ENCODE measurements around the gene RPSA.
"Not testable (repeated sequence)": the region's sequence is repeated elsewhere in the genome, so short reads cannot be mapped to it uniquely, and the experiment has no call there.

Gene RPSA

DNA sequence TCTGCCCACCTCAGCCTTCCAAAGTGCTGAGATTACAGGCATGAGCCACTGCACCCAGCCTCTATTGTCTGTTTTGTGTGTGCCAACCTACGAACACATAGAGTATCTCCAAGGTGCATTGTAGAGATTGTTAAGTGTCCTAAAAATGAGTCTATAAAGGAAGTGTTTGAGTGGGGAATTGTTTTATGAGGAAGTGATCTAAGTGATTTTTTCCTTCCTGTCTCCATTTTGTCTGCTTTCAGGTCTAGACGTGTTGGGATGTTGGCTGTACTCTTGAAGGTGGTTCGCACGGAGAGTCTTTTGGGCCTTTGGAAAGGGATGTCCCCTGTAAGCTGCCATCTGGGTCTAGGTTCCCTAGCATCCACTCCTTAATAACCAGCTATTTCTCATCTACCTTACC, 16.3 kb upstream of the RPSA start:
- DNase-seq: no peak

DNA sequence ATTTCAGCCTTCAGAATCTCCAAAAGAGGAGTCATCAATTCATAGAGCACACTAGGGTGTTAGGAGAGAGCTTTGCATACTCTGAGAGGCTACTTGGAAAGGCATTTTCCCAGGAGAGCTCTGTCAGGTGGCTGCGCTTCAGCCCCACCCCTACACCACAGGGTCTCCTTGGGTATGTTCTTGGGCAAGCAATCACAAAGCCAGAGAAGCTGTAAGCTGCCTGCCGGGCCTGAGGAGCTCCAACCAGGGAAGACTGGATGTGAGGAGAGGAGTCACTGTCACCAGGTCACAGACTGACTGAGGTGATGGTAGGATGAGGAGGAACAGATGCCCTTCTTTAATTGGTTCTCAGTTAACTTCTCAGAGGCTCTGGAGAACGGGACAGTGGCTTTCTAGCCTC, 9.8 kb upstream of the RPSA start:
- no peak for DNase-seq

DNA sequence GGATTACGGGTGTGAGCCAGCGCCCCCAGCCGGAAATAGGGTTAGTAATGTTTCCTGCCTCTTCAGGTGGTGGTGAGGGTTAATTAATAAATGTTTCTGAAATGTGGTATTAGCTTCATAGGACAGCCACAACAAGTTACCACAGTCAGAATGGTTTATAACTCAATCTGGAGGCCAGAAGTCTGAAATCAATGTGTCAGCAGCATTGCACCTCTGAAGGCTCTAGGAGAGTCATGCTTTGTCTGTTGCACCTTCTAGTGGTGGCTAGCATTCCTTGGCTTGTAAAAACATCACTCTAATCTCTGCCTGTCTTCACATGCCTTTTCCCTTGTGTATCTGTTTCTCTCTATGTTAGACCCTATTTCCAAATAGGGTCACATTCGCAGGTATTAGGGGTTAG, 7.8 kb upstream of the RPSA start:
- no peak for DNase-seq

DNA sequence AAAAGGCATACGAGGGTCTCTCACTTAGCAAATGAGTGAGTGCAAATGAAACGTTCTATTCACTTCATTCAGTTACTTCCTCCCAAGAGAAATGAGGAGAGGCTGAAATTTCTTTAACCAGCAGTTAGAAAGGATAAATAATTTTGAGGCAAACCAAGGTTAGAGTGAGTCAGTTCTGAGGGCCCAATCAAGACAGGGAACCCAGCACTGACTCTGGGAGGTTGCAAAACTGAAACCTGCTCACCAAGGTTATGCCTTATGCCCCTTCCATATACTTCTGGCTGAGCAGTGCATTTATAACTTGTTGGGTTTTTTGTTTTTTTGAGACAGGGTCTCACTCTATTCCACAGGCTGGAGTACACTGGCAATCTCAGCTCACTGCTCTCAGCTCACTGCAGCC, 4.5 kb upstream of the RPSA start:
- no peak for DNase-seq

GRCh38 chr3:39404943-39405686, 1.4 kb upstream of the RPSA start:
- no peak for DNase-seq

GRCh38 chr3:39405687-39406367, 693 bp upstream of the RPSA start:
- DNase-seq: no peak

DNA sequence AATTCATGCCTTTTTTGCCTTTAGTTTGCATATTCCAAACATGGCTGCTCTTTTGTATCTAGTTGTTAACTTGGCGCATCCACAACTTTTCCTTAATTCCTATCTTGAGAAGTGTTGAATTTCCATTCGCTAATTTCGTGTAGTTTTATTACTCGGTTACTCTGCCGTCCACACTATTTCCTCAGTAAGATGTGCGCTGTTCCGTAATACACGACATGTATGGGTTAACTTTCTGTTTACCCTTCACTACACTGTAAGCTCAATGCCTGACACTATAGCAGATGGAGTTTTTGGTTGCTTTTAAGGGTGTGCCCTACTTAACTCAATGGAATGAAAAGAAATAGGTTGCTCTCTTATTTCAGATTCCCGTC, 724 bp downstream of the RPSA start:
- no peak for DNase-seq

- no peak for DNase-seq
Observed at GRCh38 chr3:39407773-39408492, 1.4 kb downstream of the RPSA start.

DNA sequence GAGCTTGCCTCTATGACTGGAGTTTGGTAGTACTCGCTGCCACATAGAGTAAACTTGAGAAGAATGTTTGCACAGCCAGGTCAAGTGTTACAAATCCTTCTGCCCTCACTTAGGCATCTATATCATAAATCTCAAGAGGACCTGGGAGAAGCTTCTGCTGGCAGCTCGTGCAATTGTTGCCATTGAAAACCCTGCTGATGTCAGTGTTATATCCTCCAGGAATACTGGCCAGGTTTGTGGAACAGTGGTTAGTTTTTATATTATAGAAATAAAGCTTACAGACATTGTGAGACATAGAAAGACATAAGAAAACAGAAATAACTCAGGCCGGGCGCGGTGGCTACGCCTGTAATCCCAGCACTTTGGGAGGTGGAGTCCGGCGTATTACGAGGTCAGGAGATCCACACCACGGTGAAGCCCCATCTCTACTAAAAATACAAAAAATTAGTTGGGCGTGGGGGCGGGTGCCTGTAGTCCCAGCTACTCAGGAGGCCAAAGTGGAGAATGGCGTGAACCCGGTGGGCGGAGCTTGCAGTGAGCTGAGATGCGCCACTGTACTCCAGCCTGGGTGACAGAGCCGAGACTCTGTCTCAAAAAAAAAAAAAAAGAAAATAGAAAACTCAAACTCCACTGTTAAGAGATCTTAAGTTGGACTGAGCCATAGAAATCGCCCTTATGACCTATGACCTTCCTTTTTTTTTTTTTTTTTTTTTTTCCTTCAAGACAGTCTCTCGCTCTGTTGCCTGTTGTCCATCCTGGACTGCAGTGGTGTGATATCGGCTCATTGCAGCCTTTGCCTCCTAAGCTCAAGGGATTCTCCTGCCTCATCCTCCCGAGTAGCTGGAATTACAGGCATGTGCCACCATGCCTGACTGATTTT, 2.2 kb downstream of the RPSA start:
- DNase-seq: no peak

DNA sequence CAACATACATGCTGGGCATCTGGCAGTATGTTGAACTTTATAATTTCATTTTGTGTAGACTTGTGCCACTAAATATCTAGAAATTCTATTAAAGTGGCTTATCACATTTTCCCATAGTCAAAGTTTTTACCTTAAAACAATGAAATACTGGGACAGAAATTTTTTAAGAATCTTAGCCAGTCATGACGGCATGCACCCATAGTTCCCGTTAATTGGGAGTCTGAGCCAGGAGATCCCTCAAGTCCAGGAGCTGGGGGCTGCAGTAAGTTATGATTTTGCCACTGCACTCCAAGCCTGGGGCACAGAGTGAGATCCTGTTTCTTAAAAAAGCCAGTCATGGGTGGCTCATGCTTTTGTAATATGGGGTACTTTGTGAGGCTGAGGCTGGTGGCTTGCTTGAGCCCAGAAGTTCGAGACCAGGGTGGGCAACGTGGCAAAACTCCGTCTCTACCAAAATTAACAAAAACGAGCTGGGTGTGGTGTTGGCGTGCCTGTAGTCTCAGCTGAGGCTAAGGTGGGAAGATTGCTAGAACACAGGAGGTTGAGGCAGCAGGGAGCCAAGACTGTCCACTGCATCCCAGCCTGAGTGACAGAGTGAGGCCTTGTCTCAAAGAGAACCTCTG, 3.1 kb downstream of the RPSA start:
- no peak for DNase-seq

- no peak for DNase-seq
Observed at GRCh38 chr3:39410893-39411292, 4.4 kb downstream of the RPSA start.

- DNase-seq: no peak
Observed at GRCh38 chr3:39412668-39413260, 6.2 kb downstream of the RPSA start.

GRCh38 chr3:39413691-39414420, 7.3 kb downstream of the RPSA start:
- no peak for DNase-seq

GRCh38 chr3:39414421-39414907, 7.9 kb downstream of the RPSA start:
- no peak for DNase-seq

GRCh38 chr3:39415302-39415701, 8.8 kb downstream of the RPSA start:
- not testable (repeated sequence) for DNase-seq

DNA sequence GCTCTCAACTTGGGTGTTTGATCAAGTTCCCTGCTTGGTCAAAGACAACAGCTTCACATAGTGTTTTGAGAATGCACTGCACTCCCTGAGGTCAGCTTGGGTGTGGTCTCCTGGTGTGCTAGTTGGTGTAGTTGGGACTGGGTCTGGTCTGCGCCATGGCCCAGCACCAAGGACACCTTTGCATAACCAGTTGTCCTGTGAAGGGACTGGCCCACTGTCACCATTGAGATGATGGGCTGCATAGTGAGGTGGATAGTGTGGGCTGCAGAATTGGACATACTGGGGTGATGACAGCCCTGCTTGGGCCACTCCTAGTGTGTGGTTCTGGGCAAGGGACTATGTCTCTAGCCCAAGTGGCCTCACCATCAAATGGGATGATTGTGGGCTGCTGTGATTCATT, 9.5 kb downstream of the RPSA start:
- no peak for DNase-seq

DNA sequence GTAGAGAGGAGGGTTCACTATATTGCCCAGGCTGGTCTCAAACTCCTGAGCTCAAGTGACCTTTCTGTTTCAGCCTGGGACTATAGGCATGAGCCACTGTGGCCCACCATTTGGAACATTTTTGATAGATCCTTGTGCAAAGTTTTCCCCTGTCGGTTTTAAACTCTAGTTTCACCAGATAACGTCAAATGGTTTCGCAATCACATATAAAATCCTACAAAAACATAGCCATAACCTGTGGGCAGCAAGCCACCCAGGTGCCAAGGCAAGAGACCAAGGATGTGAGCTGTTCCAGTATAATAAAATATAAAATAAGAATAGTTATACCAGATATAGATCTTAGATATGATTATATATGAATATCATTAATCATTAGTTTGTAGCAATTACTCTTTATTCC, 10.5 kb downstream of the RPSA start:
- not testable (repeated sequence) for DNase-seq

- not testable (repeated sequence) for DNase-seq
Observed at GRCh38 chr3:39418556-39419225, 12.2 kb downstream of the RPSA start.

DNA sequence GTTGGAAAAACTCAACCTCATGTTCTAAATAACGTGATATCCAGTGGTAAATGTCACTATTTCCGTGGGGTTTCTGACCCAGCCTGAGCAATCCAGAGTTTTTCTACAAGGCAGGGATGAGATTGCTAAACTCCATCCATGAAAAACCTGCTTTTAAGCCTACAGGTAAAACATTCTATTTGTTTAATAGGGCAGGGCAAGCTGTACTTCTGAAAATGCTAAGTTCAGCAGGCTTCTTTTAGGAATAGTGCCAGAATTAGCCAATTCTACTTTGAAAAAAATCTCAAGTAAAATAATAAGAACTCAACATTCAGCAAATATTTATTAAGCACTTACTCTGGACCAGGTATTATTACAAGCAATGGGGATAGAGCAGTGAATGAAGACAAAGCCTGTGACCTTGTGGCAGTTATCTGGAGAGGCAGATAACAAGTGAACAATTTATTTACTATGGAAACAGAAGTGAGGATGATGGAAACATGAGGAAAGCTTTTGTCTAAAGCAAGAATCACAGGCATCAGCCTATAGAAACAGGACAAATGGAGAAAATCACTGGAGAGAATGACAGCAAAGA, 13.3 kb downstream of the RPSA start:
- no peak for DNase-seq

DNA sequence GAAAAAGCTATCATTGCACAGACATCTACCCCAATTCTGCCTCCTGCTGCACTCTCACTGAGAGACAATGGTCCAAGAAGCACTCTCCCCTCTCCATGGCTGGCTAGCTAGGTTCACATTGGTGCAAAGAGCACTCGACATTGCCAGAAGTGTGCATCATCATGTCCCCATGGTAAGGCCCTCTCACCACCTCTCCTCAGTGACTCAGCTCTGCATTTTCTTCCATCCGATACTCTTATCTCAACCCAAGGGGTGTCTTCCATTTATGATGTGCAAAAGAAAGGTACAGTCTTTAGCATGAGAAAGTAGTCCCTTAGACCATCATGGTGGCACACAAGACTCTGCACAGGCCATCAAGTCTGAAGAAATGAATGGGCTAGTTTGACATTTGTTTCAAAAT, 14.0 kb downstream of the RPSA start:
- no peak for DNase-seq
